Transverse colon (tissue), 4 donors: ENCODE measurements around the gene NRARP. TPM values are rescaled to one million over a fixed set of nuclear protein-coding genes. Genes with fewer than 3 reads are reported as not detected.
A peak's percentile ranks its signal among the peaks of the same experiment; 100 is the strongest.

Experiments
- DNase-seq: peaks from one replicate; pipeline ENCODE4 v3.0.0-alpha.2; 2019
- H3K27ac ChIP-seq, 4 donors: fragments of 200-600 bp; sonication (generic); 2 replicates each; pipeline ENCODE4 v1.5.1; 2016 to 2018; ENCODE audit warnings: inconsistent platforms in 4 of 4
- H3K27me3 ChIP-seq: fragments of 200-600 bp; sonication (generic); 2 replicates; pipeline ENCODE4 v1.5.1; 2017; ENCODE audit warnings: inconsistent platforms
- H3K36me3 ChIP-seq, 4 donors: fragments of 200-600 bp; sonication (generic); 2 replicates each; pipeline ENCODE4 v1.5.1; 2017 to 2019; ENCODE audit warnings: inconsistent platforms in 4 of 4
- H3K4me1 ChIP-seq, 4 donors: fragments of 200-600 bp; sonication (generic); 2 replicates each; pipeline ENCODE4 v1.5.1; 2017 to 2020; ENCODE audit warnings: inconsistent platforms in 4 of 4
- H3K4me3 ChIP-seq, 4 donors: fragments of 200-600 bp; sonication (generic); 1 replicate in 1 of 4; 2 replicates in 3 of 4; pipeline versions ENCODE4 v1.5.1 to v1.6.1; 2017 to 2019; ENCODE audit warnings: inconsistent platforms in 4 of 4
- H3K9me3 ChIP-seq, 2 donors: fragments of 200-600 bp; sonication (generic); 2 replicates each; pipeline ENCODE4 v1.5.1; 2017 to 2019; ENCODE audit warnings: inconsistent platforms in 2 of 2
- CTCF ChIP-seq, 5 experiments: fragments of 200-600 bp in 3 of 5; fragments of 450-650 bp in 2 of 5; sonication (generic) in 3 of 5; IDR thresholded peaks; 1 replicate in 2 of 5; 2 replicates in 3 of 5; pipeline ENCODE4 v1.5.1; 2016 to 2017; ENCODE audit warnings: antibody characterized with exemption in 5 of 5, inconsistent platforms in 3 of 5, mild to moderate bottlenecking in 2 of 5, moderate library complexity in 1 of 5
- EP300 ChIP-seq: sonication (generic); formaldehyde crosslinking; IDR thresholded peaks from one replicate; pipeline ENCODE4 v1.6.1; 2017; ENCODE audit warnings: antibody characterized with exemption, low read depth
- POLR2A ChIP-seq: fragments of 450-650 bp; IDR thresholded peaks from one replicate; pipeline ENCODE4 v1.6.1; 2016; ENCODE audit warnings: antibody characterized with exemption, mild to moderate bottlenecking, moderate library complexity
- POLR2AphosphoS5 ChIP-seq, 3 donors: sonication (generic); formaldehyde crosslinking; IDR thresholded peaks; one replicate each; pipeline ENCODE4 v1.6.1; 2016; ENCODE audit warnings: antibody characterized with exemption in 3 of 3
- WGBS, 2 donors: methylation state at CpG; one replicate each; pipeline ENCODE4 v1.1.5; 2018; ENCODE audit warnings: low coverage in 1 of 2; 5-methylcytosine and 5-hydroxymethylcytosine counted together
- in situ Hi-C, 4 donors: fragments of 200-750 bp; cut with MboI; loops; one replicate each; pipeline versions ENCODE4 v1.15.0 to v1.15.1; 2017; ENCODE audit warnings: low sequenced_read_pairs in 3 of 4, low pct_ligation_motif_present in 1 of 4, low pct_unique_long_range_greater_than_20kb in 1 of 4
- intact Hi-C: fragments of 100-400 bp; cut with DNase I; formaldehyde crosslinking; loops from one replicate; pipeline ENCODE4 v1.15.1; 2023; ENCODE audit warnings: low total_unique reads
- total RNA-seq, 4 donors: library from RNA; depleted of rRNA; stranded (reverse); fragments of >200 nt; gene quantifications; one replicate each; pipeline ENCODE4 v1.1.0, GENCODE V29; 2016

NRARP gene, protein sequence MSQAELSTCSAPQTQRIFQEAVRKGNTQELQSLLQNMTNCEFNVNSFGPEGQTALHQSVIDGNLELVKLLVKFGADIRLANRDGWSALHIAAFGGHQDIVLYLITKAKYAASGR
- total RNA-seq, result 100 to 1,000 TPM in 3 of 4 donors, 10 to 100 TPM in 1; 92.0 to 343 (median 134) TPM

GRCh38 chr9:137302118-137302448 lies at the start of gene NRARP:
NRARP (minus strand) TSS chr9:137302271; CDS start chr9:137301928, 343 bp downstream.
- Histone ChIP-seq H3K9me3 (no peaks in the 10 kb centered on the region), H3K4me3 (peak within 1 kb of the TSS; percentile 43 to 69 (median 61)), H3K27ac (peak within 1 kb of the TSS; percentile 91 to 98 (median 96)), H3K4me1 (peaks cover 27 to 77% (median 68%) of the 10 kb centered on the region in 4 donors), H3K36me3 (no peaks in the 10 kb centered on the region), H3K27me3 (peaks cover 39% of the 10 kb centered on the region)
- in situ Hi-C loops (no loop called here), intact Hi-C loops (no loop called here)
- 1% methylated on average over 31 of the region's 60 CpGs; no CpG with 5 or more reads in 1 of the 2 donors for WGBS, 2 donors
- peak; percentile 90 to 97 (median 94) for TF ChIP-seq POLR2AphosphoS5 (IDR thresholded peaks at IDR 0.05)
- TF ChIP-seq EP300, result no peak
- peak; percentile 65 for TF ChIP-seq POLR2A
- no peak for TF ChIP-seq CTCF (IDR thresholded peaks at IDR 0.05)
- peak; percentile 95 for DNase-seq

GRCh38 chr9:137350696-137351584 lies 48.9 kb upstream of the NRARP start:
- Histone ChIP-seq H3K9me3 (peaks cover 0 to 4% of the 10 kb centered on the region in 2 donors), H3K4me1 (no peaks in the 10 kb centered on the region), H3K27ac (no peak overlapping the region), H3K36me3 (peaks cover 0 to 10% (median 4%) of the 10 kb centered on the region in 4 donors), H3K27me3 (no peaks in the 10 kb centered on the region), H3K4me3 (no peak overlapping the region)
- no peak for TF ChIP-seq POLR2A
- TF ChIP-seq CTCF (IDR thresholded peaks at IDR 0.05), result no peak
- DNase-seq, result no peak
- in situ Hi-C loops, result no loop called here
- intact Hi-C loops, result no loop called here
- WGBS, 2 donors, result 91% methylated on average over 23 of the region's 30 CpGs; no CpG with 5 or more reads in 1 of the 2 donors

- Histone ChIP-seq H3K36me3 (peaks cover 0 to 10% (median 4%) of the 10 kb centered on the region in 4 donors), H3K27me3 (no peaks in the 10 kb centered on the region), H3K4me1 (no peaks in the 10 kb centered on the region), H3K27ac (no peak overlapping the region), H3K9me3 (peaks cover 0 to 4% of the 10 kb centered on the region in 2 donors), H3K4me3 (no peak overlapping the region)
- TF ChIP-seq EP300 (no peak), CTCF (IDR thresholded peaks at IDR 0.05) (no peak), POLR2AphosphoS5 (IDR thresholded peaks at IDR 0.05) (no peak), POLR2A (no peak)
- 97% methylated on average over 23 of the region's 27 CpGs; no CpG with 5 or more reads in 1 of the 2 donors for WGBS, 2 donors
- in situ Hi-C loops (no loop called here), intact Hi-C loops (no loop called here)
- no peak for DNase-seq
Observed at GRCh38 chr9:137349471-137350033, 47.5 kb upstream of the NRARP start.

DNA sequence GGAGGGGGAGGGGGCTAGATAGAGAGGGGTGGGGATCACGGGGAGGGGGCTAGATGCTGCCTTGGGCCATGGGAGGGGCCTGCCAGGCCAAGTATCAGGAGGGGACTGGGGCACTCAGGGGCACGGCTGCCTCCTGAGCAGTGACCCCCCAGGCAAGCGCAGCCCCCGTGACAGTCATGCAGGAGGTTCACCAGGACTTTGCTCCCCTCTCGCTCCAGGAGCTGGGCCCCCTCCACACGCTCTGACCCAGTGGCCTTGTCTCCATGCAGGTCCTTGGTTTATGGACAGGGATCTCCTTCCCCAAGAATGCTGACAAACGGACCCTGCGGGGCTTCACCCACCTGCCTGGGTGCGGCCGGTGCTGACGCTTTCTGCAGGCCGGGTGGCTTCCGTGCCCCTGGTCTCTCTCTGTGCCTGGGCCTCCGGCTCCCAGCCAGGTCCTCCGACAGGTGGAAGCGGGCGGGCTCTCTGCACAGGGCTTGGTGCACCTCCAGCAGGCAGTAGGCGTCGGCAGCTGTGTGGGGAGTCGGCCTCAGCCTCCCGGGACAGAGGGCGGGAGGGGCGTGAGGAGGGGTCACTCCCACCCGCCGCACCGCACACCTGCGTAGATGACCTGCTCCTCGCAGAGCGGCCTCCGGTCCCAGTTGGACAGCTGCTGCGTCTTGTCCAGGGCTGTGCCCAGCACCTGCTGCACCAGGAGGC lies 46.8 kb upstream of the NRARP start:
- TF ChIP-seq POLR2AphosphoS5 (IDR thresholded peaks at IDR 0.05), result no peak
- no peak for TF ChIP-seq CTCF (IDR thresholded peaks at IDR 0.05)
- TF ChIP-seq EP300, result no peak
- no peak for TF ChIP-seq POLR2A
- no peak overlapping the region for H3K4me3 ChIP-seq
- H3K9me3 ChIP-seq, result peaks cover 0 to 4% of the 10 kb centered on the region in 2 donors
- DNase-seq, result no peak
- intact Hi-C loops (no loop called here), in situ Hi-C loops (no loop called here)
- H3K27me3 ChIP-seq, result no peaks in the 10 kb centered on the region
- peaks cover 0 to 10% (median 4%) of the 10 kb centered on the region in 4 donors for H3K36me3 ChIP-seq
- WGBS, 2 donors, result 94% methylated on average over 26 of the region's 31 CpGs; no CpG with 5 or more reads in 1 of the 2 donors
- H3K4me1 ChIP-seq, result no peaks in the 10 kb centered on the region
- H3K27ac ChIP-seq, result no peak overlapping the region
